Fibroblast of mammary gland (primary cell): Measurements from ENCODE around the gene OR2M3.

Source experiments
- DNase-seq: peaks from one replicate; pipeline ENCODE4 v3.0.0-alpha.2; 2010; ENCODE audit warnings: low read depth
- H3K4me3 ChIP-seq: 2 replicates; pipeline ENCODE4 v1.5.1; 2011; ENCODE audit warnings: low read depth, mild to moderate bottlenecking, low read length, moderate library complexity; ENCODE audit not compliant: control insufficient read depth
- CTCF ChIP-seq: conservative IDR thresholded peaks from 2 replicates; pipeline ENCODE4 v1.5.1; 2011; ENCODE audit warnings: low read depth, low read length, inconsistent platforms; ENCODE audit not compliant: control insufficient read depth, insufficient read depth

The OR2M3 gene

GRCh38 chr1:248196965-248197364 lies at the start of gene OR2M3:
Gene OR2M3, plus strand, starts transcription at chr1:248197265. Its CDS starts 5,803 bp downstream, at chr1:248203068.
- DNase-seq = no peak
- no peak for TF ChIP-seq CTCF
- no peak within 1 kb of the TSS for H3K4me3 ChIP-seq

GRCh38 chr1:248152056-248152827 lies 44.8 kb upstream of the OR2M3 start:
- DNase-seq = no peak
- TF ChIP-seq CTCF = no peak
- H3K4me3 ChIP-seq = no peak overlapping the region

GRCh38 chr1:248155927-248156326 lies 41.1 kb upstream of the OR2M3 start:
- TF ChIP-seq CTCF = no peak
- DNase-seq = no peak
- no peak overlapping the region for H3K4me3 ChIP-seq

GRCh38 chr1:248158758-248159157 lies 38.3 kb upstream of the OR2M3 start:
- no peak for TF ChIP-seq CTCF
- no peak for DNase-seq
- no peak overlapping the region for H3K4me3 ChIP-seq

- no peak for TF ChIP-seq CTCF
- no peak overlapping the region for H3K4me3 ChIP-seq
- DNase-seq = no peak
These were observed 33.0 kb upstream of the OR2M3 start for GRCh38 chr1:248164031-248164430.

- no peak for DNase-seq
- no peak overlapping the region for H3K4me3 ChIP-seq
- TF ChIP-seq CTCF = no peak
These were observed 31.9 kb upstream of the OR2M3 start for GRCh38 chr1:248165186-248165585.
